Measurements from ENCODE around the gene SKAP1.
"Not testable (repeated sequence)": the region's sequence is repeated elsewhere in the genome, so short reads cannot be mapped to it uniquely, and the experiment has no call there.

The SKAP1 gene

DNA sequence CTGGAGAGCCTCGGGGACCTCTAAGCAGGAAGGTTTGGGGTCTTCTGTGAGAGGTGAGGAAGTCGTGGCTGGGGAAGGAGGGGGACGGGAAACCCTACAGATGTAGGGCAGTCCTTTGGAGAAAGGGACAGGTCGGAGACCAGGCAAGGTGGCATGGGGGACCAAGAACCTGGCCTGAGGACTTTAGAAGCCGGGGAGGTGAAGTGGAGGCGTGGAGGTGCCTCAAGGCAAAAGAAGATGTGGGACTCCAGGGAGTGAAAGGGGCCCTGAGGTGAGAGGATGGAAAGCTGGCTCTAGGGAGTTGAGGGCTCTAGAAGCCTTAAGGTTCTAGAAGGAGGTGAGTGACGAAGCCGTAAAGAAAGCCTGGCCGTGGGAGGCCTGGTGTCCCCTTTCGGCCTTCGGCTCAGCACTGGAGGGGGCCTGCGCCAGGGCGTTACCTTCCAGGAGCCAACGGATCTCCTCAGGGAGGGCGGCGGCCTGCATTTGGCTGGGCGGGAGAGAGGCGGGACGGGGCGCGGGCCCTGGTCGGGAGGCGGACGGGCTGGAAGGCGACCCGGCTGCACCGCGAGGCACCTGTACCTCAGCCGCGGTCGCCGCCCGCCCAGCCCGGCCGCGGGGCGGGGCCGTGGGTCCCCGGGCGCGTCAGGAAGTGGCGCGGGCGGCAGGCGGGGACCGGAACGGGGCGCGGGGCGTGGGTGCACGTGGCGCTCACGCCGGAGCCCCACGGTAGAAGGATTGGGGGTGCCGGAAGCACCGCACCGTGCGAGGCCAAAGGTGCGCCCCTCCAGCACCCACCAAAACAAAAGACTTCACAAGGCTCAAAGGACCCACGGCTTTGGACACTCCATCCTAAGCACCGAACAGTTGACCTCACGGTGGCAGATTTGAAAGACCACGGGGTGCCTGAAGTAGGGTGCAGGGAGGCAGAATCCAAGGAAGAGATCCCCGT is at the start of gene SKAP1:
Gene SKAP1, minus strand, starts transcription at position 577 of the 949 bp plus-strand sequence.
- DNase-seq = no peak

DNA sequence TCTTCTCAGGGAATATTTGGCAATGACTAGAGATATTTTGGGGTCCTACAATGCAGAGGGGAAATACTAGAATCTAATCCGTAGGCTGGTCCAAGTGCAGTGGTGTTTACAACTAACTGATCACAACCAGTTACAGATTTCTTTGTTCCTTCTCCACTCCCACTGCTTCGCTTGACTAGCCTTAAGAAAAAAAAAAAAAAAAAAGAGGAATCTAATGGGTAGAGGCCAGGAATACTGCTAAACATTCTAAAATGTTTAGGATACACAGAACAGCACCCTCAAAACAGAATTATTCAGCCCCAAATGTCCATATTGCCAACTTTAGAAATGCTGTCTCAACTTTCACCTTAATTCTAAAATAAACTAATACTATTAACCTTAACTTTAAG is 49.0 kb upstream of the SKAP1 start:
- no peak for DNase-seq

DNA sequence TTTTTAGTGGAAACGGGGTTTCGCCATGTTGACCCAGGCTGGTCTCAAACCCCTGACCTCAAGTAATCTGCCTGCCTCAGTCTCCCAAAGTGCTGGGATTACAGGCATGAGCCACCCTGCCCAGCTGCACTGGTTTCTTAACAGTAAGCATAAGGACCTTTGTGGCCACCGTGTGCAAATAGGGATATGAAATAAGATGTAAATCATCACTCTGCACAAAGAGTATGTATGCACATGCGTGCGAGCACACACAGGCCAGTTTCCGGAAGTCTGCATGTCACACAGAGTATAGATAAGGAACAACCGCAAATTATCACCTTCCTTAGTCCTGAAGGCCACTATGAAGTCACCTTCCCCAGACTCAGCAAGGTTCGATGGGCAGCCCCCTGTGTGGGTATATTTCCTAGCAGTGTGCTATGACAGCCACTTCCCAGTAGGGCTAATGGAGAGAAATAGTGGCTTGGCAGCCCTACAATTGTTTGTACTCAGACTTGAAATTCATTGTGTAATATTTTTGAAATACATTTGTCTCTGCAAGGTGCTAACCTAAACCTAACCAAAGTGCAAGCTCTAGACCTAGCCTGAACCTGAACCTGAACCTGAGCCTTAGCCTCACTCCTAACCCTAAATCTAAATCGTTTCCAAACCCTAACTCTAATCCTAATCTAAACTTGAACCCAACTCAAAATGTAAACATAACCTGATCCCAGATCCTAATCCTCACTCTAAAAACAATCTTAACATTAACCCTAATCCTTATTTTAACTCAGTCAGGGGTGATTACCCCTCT is 48.4 kb upstream of the SKAP1 start:
- peak; percentile 92 for DNase-seq

DNA sequence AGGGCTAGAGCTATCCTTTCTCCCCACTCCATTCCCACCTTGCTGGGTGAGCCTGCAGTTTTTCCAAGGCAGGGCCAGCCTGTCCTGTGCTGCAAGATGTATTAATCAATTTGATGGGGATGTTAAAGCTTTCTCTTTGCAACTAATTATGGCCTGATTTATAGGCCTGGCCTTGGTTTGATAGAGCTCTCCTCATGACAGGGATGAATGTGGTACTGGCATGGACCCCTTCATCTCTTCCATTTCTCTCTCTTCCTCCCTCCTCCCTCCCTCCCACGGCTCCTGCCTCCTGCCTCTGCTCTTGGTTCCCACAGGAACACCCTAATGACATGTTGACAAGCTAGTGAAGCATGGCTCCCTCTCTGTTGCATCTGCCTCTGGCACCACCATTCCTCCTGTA is 47.2 kb upstream of the SKAP1 start:
- no peak for DNase-seq

DNA sequence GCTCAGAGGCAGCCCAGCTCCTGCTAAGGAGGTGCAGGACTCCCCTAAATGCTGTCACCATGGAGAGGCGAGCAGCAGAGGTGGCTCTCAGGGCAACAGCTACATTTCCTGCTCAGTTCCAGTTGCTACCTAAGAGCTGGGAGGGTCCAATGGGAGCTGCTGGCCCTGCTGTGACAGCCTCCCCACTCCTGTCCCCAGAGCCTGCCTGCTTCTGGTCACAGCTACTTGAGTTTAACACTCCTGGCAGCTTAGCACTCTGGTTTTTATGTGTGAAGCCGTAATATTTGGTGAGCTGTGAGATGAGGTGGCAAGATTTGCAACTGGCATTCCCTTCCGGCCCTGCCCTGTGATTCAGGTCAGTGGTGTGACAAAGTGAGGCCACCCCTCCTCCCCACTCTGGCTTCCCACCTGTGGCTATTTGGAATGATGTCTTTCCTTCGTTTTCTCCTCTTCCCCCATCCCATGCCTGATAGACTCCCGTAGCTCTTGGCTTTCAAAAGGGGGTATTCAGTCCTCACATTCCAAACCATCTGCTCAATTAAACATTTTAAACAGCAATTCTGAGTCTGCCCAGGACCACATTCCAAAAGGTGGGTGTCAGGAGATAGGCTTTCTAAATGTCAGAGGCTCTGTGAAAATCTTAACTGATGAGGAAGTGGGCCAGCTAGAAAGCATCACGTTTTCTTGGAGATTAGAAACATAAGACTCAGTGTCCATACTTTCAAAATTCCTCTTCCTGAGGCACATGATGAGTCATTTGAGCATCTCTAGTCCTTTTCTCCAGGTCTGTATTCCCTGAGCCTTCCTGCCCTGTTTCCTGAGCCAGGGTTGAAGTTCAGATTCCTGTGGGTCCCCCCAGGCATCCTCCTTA is 42.6 kb upstream of the SKAP1 start:
- no peak for DNase-seq

DNA sequence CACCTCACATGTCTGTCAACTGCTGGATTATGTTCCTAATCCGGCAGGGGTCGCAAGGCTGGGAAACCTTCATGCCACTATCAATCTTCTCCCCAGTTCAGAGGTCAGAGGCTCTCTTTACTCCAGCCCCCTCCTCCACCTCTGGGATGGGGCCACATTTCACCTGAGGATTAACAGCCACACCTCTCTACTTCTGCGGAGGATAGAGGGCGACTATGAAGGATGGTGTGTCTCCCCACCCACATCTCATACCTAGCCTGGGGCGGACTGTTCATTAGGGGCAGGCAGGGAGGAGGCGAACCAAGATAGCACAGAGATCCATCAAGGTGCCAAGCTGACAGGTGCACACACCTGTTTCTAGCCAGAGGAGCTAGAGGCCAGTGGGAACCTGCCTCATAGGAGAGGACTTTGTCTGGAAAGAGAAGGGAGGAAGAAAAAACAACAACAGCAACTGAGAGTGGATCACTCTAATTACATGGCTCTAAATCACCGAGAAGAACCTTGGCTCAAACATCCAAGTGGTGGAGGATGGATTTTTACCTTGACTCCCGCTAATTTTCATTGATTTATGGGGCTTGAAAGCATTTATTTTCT is 41.9 kb upstream of the SKAP1 start:
- DNase-seq = no peak

DNA sequence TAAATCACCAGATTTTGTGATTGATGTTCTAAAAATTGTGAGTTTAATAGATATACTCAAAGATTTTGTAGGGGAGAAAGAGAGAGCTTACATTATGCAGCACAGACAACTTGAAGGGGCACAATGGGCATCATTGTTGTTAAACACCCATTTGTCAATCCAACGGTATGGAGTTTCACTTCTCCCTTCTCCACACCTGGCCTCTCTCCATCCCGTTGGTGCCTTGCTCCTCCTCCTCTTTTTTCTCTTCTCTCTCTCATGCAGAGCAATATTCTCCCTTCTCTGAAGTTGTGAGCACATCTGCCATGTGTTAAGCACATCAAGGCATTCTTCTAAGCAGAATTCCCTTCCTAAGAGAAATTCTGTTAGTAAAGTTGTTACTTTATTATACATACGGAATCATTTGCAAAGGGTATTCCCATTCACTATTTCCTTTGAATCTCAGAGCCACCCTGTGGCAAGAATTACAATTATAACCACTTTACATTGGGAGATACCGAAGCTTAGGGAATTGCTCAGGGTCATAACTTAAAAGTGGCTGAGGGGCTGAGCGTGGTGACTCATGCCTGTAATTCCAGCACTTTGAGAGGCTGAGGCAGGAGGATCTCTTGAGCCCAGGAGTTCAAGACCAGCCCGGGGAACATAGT is 40.5 kb upstream of the SKAP1 start:
- DNase-seq = no peak

DNA sequence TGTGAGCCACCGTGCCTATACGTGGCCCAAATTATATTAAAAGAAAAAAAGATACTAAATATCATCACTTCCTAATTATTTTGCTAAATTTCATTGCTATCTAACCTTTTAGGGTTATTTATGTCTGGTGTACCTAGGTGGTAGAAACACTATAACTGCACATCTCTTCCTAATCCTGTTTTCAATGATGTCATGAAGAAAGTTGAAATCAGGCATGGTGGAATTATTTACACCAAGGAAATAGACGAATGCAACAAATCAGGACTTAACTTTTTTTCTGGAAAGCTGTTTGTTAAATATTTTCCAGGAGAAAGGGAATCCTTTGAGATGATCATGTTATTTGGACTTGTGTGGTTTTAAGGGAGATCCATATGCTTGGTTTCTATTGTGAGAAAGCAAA is 39.2 kb upstream of the SKAP1 start:
- DNase-seq = no peak

DNA sequence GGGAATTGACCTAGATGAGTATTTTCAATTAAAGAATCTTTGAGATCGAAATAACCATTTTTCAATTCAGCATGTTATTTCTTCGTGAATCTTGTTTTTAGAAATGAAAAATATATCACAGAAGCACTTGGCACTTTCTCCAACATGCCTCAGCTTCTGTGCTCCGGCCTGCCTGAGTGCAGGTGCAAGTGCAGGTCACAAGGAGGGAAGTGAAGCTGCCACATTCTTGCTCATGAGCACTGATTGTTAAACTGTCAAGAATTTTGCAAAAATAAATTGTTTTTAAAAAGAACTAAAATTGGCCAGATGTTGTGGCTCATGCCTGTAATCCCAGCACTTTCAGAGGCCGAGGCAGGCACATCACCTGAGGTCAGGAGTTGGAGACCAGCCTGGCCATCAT is 38.3 kb upstream of the SKAP1 start:
- no peak for DNase-seq

DNA sequence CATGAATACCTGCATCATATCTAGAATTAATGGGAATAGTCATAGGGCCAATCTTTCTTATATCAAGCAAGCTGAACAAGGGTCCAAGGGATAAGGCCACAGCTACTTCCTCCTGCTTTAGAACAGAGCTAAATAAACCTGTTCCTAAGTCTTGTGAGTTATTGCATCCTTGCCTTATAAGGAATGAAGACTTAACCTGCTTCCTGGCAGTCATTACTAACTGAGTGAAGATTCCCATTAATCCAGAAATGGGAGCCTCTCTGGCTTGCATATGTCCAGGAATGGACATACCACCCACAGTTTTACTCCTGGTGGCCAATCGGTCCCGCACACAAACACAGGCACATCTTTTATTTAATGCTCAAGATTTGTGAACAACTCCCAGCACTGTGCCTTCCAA is 35.9 kb upstream of the SKAP1 start:
- no peak for DNase-seq

DNA sequence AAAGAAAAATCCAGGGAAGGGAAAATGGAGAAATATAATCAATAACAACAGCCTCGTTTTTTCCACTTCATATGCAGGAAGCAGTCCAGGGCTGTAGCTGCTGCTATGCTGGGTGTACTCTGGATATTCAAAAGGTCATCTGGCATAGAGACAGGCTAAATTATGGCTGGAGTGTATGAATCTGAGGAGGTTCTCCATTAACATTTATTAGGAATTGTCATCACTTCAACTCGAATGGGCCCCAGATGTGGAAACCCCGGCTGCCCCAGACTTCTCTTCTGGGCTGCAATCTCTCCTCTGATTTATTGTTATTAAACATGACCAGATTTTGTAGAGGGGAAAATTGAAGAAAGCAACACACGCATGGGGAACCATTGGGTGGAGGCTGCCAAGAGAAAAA is 33.5 kb upstream of the SKAP1 start:
- no peak for DNase-seq

DNA sequence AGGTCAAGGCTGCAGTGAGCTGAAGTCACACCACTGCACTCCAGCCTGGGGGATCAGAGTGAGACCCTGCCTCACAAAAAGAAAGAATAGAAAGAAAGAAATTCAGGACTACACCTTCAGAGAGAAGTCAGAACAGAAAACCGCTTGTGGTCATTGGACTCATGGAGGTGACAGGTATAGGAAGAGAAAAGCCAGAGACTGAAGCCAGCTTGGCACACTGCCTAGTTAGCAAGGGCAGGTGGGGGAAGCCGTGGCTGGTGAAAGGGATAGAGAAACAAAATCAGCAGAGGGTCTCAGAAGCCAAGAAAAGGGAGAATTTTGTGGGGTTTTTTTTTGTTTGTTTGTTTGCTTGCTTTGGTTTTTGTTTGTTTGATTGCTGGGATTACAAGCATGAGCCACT is 32.9 kb upstream of the SKAP1 start:
- DNase-seq = no peak

DNA sequence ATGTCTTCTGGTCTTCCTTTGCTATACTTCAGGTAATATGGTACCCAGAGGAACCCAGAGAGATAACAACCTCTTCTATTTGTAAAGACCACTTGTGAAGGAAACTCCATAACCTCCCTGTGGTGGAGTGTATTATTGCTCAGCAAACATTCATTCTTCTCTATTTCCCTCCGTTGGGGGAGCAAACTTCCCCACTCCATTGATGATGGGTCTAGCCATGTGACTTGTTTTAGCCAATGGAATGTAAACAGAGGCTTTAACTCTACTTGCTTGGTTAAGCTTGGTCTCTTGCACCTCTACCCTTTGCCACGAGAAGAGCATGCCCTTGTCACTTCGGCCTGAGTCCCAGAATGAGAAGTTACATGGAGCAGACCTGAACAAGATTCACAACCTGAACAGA is 30.0 kb upstream of the SKAP1 start:
- peak; percentile 19 for DNase-seq

DNA sequence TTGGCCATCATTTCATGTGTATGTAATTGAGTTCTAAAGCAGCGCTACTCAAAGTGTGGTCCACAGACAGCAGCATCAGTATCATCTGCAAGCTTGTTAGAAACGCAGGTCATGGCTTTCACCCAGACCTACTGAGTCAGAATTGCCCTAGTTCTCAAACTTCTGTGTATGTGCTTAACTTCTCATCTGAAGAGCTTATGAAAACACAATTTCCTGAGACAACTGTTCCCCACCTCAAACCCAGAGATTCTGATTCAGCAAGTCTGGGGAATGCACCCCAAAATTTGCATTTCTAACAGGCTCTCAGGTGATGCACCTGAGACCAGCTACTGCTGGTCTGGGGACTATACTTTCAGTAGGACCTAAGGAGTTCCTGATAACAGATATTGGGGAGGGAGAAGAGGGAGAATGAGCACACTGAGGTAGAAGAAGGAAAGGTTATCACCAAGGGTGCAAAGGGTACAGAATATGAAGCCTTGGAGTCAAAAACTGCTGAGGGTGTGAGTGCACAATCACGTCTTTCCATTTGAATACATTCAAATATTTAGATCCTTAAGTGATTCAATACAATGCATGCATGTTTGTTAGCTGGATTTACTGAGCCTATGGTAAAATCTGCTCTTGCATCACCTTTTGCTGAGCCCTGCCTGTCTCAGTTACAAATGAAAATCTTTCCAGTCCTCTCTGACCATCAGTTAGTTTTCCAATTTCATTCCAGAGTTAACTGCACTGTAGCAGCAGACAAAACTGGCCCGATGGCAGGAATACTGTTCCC is 29.2 kb upstream of the SKAP1 start:
- DNase-seq = no peak

DNA sequence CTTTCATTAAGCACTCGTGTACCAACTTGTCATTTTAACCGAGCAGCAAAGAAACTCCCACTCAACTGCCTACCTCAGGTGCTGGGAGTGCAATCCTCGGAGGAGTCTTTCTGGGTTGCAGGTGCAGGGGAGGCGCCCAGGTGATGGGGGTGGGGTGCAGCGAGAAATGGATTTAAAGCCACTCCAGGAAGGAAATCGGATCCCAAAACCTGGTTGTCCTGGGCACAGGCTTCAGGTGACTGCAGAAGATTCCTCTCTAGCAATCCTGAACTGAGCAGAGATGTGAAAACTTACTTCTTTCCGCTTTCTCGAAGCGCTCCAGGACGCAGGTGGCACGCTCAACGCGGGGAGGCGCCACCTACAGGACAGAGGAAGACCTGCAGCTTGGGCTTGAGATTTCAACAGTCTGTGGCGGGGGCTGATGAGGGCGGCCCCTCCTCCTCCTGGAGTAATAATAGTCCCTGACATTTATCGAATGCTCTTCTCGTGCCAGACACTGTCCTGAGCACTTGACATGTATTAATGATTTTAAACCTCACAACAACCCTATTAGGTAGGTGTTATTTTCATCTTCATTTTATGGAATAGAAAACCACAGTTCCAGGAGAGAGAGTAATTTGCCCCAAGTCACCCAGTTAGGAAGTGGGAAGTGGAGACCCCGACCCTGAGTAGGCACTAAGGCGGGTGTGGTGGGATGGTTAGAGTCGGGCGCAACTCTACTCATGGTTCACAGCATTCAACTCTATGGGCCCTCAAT is 27.2 kb upstream of the SKAP1 start:
- DNase-seq = peak; percentile 32

DNA sequence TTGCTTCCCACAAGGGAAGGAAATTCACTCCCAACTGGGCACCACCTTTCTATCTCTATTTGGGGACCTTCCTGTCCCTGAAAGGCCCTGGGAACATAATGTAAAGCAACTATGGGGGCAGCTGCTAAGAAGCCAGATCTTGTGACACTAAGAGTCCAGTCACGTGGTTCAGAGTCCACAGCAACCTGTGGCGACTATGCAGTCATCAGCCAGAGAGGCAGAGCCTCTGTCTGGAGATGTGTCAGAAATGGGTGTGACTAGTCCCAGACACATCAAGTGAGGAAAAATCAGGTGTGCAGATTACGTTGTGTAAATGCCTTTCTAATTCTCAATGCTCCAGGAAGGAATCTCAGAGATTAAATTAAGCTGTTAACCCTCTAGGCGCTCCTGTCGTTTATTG is 26.6 kb upstream of the SKAP1 start:
- DNase-seq = no peak

DNA sequence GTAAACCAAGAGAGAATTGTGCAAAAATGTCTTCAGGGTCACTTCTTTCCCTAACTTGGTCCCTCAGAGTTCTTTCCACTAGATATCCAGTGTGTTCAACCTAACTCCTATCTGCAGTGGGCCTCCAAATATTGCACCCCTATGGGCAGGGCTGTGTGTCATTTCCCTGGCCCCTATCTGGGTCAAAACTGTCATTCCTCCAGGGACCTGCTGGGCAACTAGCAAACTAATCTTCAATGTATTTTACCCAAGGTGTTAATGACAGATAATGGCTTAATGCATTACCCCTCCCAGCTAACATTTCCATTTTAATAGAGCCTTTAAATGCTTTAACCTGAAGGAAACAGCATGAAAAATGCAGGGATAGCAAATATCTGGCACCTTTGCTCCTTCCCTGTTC is 25.8 kb upstream of the SKAP1 start:
- no peak for DNase-seq

DNA sequence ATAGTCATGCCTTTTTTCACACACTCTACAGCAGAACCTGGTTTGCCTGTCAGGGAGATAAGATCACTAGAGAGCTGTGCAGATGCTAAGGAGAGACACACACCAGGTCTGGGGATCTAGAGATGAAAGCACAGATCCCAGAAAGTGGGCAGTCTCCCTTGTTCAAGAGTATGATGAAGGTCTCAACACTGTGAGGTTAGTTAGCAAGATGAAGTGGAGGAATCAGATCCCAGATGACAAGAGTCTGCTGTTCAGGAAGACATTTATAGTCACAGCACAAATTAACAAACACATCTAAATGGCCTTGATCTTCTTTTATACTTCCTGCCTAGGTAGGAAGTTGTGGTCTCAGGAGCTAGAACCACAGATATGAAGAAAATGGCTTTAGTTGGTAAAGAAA is 23.4 kb upstream of the SKAP1 start:
- no peak for DNase-seq

DNA sequence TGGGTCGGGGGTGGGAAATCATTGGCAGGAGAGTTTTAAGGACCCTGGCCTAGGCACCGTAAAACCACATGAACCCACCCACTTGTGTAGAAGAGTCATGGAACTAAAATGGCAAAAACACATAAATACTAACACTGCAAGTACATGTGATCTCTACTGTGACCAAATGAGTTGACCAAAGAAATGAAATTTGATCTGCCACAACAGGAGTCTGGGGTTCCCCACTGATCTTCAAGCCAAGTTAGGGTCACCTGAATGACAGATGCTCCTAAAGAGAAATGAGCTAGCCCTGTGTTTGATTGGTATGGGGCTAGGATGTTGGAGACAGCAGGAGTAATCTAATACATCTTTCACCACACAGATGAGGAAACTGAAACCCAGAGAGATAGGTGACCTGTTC is 21.5 kb upstream of the SKAP1 start:
- DNase-seq = no peak

DNA sequence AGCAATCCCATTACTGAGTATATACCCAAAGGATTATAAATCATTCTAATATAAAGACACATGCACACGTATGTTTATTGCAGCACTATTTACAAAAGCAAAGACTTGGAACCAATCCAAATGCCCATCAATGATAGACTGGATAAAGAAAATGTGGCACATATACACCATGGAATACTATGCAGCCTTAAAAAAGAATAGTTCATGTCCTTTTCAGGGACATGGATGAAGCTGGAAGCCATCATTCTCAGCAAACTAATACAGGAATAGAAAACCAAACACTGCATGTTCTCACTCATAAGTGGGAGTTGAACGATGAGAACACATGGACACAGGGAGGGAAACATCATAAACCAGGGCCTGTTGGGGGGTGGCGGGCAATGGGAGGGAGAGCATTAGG is 19.3 kb upstream of the SKAP1 start:
- DNase-seq = not testable (repeated sequence)

DNA sequence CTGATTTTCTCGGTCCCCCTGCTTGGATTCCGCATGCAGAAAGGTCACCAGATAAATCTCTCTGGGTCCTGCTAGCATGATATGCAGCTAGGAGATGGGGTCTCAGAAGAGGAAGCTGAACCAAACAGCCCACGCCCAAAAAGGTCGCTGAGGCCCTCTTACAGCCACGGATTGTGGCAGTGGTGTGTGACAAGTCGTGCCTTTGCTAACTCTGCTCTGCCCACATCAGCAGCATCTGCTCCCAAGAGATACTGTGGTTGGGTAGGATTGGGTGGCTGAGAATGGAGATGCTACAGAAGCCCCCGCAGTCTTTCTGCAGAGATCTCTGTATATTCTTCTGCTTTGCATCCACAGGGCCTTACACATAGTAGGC is 15.2 kb upstream of the SKAP1 start:
- DNase-seq = no peak
